Astrocyte (in vitro differentiated cells and primary cell): ENCODE results near the gene LRRC28.

Experiments used
- CTCF ChIP-seq: IDR thresholded peaks from 2 replicates; pipeline ENCODE4 v1.5.1; 2011; ENCODE audit warnings: low read depth, mild to moderate bottlenecking, inconsistent platforms, low read length, moderate library complexity; ENCODE audit not compliant: insufficient read depth
- EZH2 ChIP-seq: IDR thresholded peaks from 2 replicates; pipeline ENCODE4 v1.6.1; 2012; ENCODE audit warnings: mild to moderate bottlenecking, low read length, inconsistent platforms; ENCODE audit not compliant: insufficient read depth

GRCh38 chr15:99387421-99388168 lies 136.3 kb downstream of the LRRC28 start:
- TF ChIP-seq CTCF (no peak), EZH2 (no peak)
